Smooth muscle cell (in vitro differentiated cells): ENCODE measurements around the gene OXNAD1. TPM values are rescaled to one million over a fixed set of nuclear protein-coding genes. Genes with fewer than 3 reads are reported as not detected.

Experiments used
- DNase-seq: peaks from one replicate; lab custom pipeline; 2025; ENCODE audit not compliant: unreplicated experiment; lab: John Stamatoyannopoulos, UW
- H2AFZ ChIP-seq: fragments of 200-600 bp; sonication (generic); 2 replicates; pipeline ENCODE4 v1.6.0; 2016; ENCODE audit warnings: antibody characterized with exemption, low read depth, mild to moderate bottlenecking
- H3F3A ChIP-seq: fragments of 200-600 bp; sonication (generic); 2 replicates; pipeline ENCODE4 v1.6.0; 2017; ENCODE audit warnings: antibody characterized with exemption, low read depth
- H3K27ac ChIP-seq: fragments of 200-600 bp; sonication (generic); 2 replicates; pipeline ENCODE4 v1.5.1; 2016; ENCODE audit warnings: low read depth, mild to moderate bottlenecking
- H3K27me3 ChIP-seq: fragments of 200-600 bp; sonication (generic); 2 replicates; pipeline ENCODE4 v1.6.1; 2016; ENCODE audit warnings: low read depth, mild to moderate bottlenecking
- H3K36me3 ChIP-seq: fragments of 200-600 bp; sonication (generic); 2 replicates; pipeline ENCODE4 v1.5.1; 2016; ENCODE audit warnings: low read depth
- H3K4me1 ChIP-seq: fragments of 200-600 bp; sonication (generic); 2 replicates; pipeline ENCODE4 v1.5.1; 2016; ENCODE audit warnings: low read depth
- H3K4me2 ChIP-seq: fragments of 200-600 bp; sonication (generic); 2 replicates; pipeline ENCODE4 v1.6.0; 2016; ENCODE audit warnings: mild to moderate bottlenecking
- H3K4me3 ChIP-seq: fragments of 200-600 bp; sonication (generic); 2 replicates; pipeline ENCODE4 v1.5.1; 2016; ENCODE audit warnings: mild to moderate bottlenecking
- H3K79me2 ChIP-seq: fragments of 200-600 bp; sonication (generic); 2 replicates; pipeline ENCODE4 v1.6.0; 2016; ENCODE audit warnings: low read depth, mild to moderate bottlenecking
- H3K9ac ChIP-seq: fragments of 200-600 bp; sonication (generic); 2 replicates; pipeline ENCODE4 v1.6.0; 2016; ENCODE audit warnings: low read depth
- H3K9me3 ChIP-seq: fragments of 200-600 bp; sonication (generic); replicated peaks from 2 replicates; pipeline ENCODE4 v1.5.1; 2016; ENCODE audit warnings: low read depth
- H4K20me1 ChIP-seq: fragments of 200-600 bp; sonication (generic); 2 replicates; pipeline ENCODE4 v1.6.0; 2016; ENCODE audit warnings: low read depth
- CTCF ChIP-seq: fragments of 200-600 bp; sonication (generic); IDR thresholded peaks from 2 replicates; pipeline ENCODE4 v1.5.1; 2017; ENCODE audit warnings: borderline replicate concordance, mild to moderate bottlenecking, antibody characterized with exemption; ENCODE audit not compliant: insufficient read depth, poor library complexity, severe bottlenecking
- WGBS: methylation state at CpG from one replicate; pipeline ENCODE4 v1.1.7; 2016; ENCODE audit warnings: low lambda C conversion rate; 5-methylcytosine and 5-hydroxymethylcytosine counted together
- polyA plus RNA-seq: library from polyadenylated mRNA; unstranded; fragments of >200 nt; fragmentation: Nextera tagmentation; extraction: Ambion mirVana; gene quantifications from 2 replicates; pipeline ENCODE4 v1.2.1, GENCODE V29; 2016
- total RNA-seq: library from RNA; depleted of rRNA; stranded (reverse); fragments of >200 nt; gene quantifications from 2 replicates; pipeline ENCODE4 v1.2.3, GENCODE V29; 2014

The OXNAD1 gene
- total and polyA plus RNA-seq, 2 experiments from 2014 or later: 12.4 to 15.7 TPM

GRCh38 chr3:16350597-16351318 lies 85.7 kb downstream of the OXNAD1 start:
- Histone ChIP-seq H3K4me1 (peaks cover 6% of the 10 kb centered on the region), H4K20me1 (no peaks in the 10 kb centered on the region), H3K27ac (no peak overlapping the region), H3K4me2 (no peak overlapping the region), H3F3A (no peaks in the 10 kb centered on the region), H3K9me3 (no peaks in the 10 kb centered on the region), H3K79me2 (no peaks in the 10 kb centered on the region), H2AFZ (no peak overlapping the region), H3K36me3 (no peaks in the 10 kb centered on the region), H3K27me3 (no peaks in the 10 kb centered on the region), H3K9ac (no peak overlapping the region), H3K4me3 (no peak overlapping the region)
- no peak for TF ChIP-seq CTCF
- no peak for DNase-seq
- 97% methylated on average over 5 of the region's 5 CpGs for WGBS

- no peaks in the 10 kb centered on the region for H3F3A ChIP-seq
- H3K27me3 ChIP-seq: no peaks in the 10 kb centered on the region
- DNase-seq: no peak
- H3K9ac ChIP-seq: no peak overlapping the region
- H3K36me3 ChIP-seq: no peaks in the 10 kb centered on the region
- no peaks in the 10 kb centered on the region for H3K9me3 ChIP-seq
- no peaks in the 10 kb centered on the region for H4K20me1 ChIP-seq
- no peaks in the 10 kb centered on the region for H3K79me2 ChIP-seq
- H3K4me1 ChIP-seq: peaks cover 6% of the 10 kb centered on the region
- no peak overlapping the region for H2AFZ ChIP-seq
- no peak overlapping the region for H3K4me2 ChIP-seq
- no peak overlapping the region for H3K4me3 ChIP-seq
- WGBS: 56% methylated on average over 2 of the region's 2 CpGs
- no peak overlapping the region for H3K27ac ChIP-seq
- TF ChIP-seq CTCF: no peak
Measured at GRCh38 chr3:16352428-16352827, 87.4 kb downstream of the OXNAD1 start.

- TF ChIP-seq CTCF: no peak
- H3K4me1 ChIP-seq: peaks cover 6% of the 10 kb centered on the region
- no peaks in the 10 kb centered on the region for H3K27me3 ChIP-seq
- DNase-seq: no peak
- H3K79me2 ChIP-seq: no peaks in the 10 kb centered on the region
- no peaks in the 10 kb centered on the region for H4K20me1 ChIP-seq
- WGBS: 89% methylated on average over 3 of the region's 3 CpGs
- H3K4me2 ChIP-seq: no peak overlapping the region
- H3F3A ChIP-seq: no peaks in the 10 kb centered on the region
- H3K4me3 ChIP-seq: no peak overlapping the region
- H3K9ac ChIP-seq: no peak overlapping the region
- H2AFZ ChIP-seq: no peak overlapping the region
- no peaks in the 10 kb centered on the region for H3K36me3 ChIP-seq
- H3K9me3 ChIP-seq: no peaks in the 10 kb centered on the region
- H3K27ac ChIP-seq: no peak overlapping the region
Measured at GRCh38 chr3:16354291-16354690, 89.3 kb downstream of the OXNAD1 start.

Other genes starting within 250 kb of the OXNAD1 start
- 0.22 and 1.3 TPM in 2 replicates for gene GALNT15, start 90.5 kb upstream of the OXNAD1 start, total RNA-seq
- 0.45 and 0.85 TPM in 2 replicates for gene GALNT15, start 90.5 kb upstream of the OXNAD1 start, polyA plus RNA-seq
- 42.9 and 44.7 TPM in 2 replicates for gene DPH3, start 269 bp upstream of the OXNAD1 start, total RNA-seq
- 69.5 and 78.8 TPM in 2 replicates for gene DPH3, start 269 bp upstream of the OXNAD1 start, polyA plus RNA-seq
- 35.6 and 37.7 TPM in 2 replicates for gene RFTN1, start 248.5 kb downstream of the OXNAD1 start, total RNA-seq
- 21.7 and 22.8 TPM in 2 replicates for gene RFTN1, start 248.5 kb downstream of the OXNAD1 start, polyA plus RNA-seq